Measurements from ENCODE around the gene AKR1B1.

AKR1B1 gene

GRCh38 chr7:134400859-134401258, 58.0 kb downstream of the AKR1B1 start:
- no peaks in the 10 kb centered on the region for H3K9me2 ChIP-seq (replicated peaks; ENCODE audit: insufficient read depth, low read length)
- H3K4me2 ChIP-seq (ENCODE audit: low read depth, low read length) = no peak overlapping the region
- H4K20me1 ChIP-seq (ENCODE audit: insufficient read depth, low read length) = no peaks in the 10 kb centered on the region
- no peaks in the 10 kb centered on the region for H3K27me3 ChIP-seq (replicated peaks; ENCODE audit: insufficient read depth, low read length)
- TF ChIP-seq CTCF (IDR thresholded peaks at IDR 0.05; ENCODE audit: low read length) (no peak), EZH2phosphoT487 (IDR thresholded peaks at IDR 0.05; ENCODE audit: low read length) (no peak), EZH2 (optimal IDR thresholded peaks at IDR 0.05; ENCODE audit: low read depth, low read length) (no peak)
- no peak overlapping the region for H2AFZ ChIP-seq (ENCODE audit: low read length)
- no peak overlapping the region for H3K27ac ChIP-seq (ENCODE audit: low read length)
- H3K79me2 ChIP-seq (ENCODE audit: low read length) = no peaks in the 10 kb centered on the region
- H3K4me3 ChIP-seq (ENCODE audit: low read length) = no peak overlapping the region
- DNase-seq = no peak
- H3F3A ChIP-seq (ENCODE audit: insufficient read depth, low read length) = no peaks in the 10 kb centered on the region
- no peak overlapping the region for H3K9ac ChIP-seq (ENCODE audit: low read length)
- no peaks in the 10 kb centered on the region for H3K9me3 ChIP-seq (replicated peaks; ENCODE audit: insufficient read depth, low read length)
- no peaks in the 10 kb centered on the region for H3K36me3 ChIP-seq (replicated peaks; ENCODE audit: insufficient read depth, low read length)
- no peaks in the 10 kb centered on the region for H3K4me1 ChIP-seq (ENCODE audit: low read length)

- Histone ChIP-seq H3K9me2 (replicated peaks; ENCODE audit: insufficient read depth, low read length) (no peaks in the 10 kb centered on the region), H3K9ac (ENCODE audit: low read length) (no peak overlapping the region), H3K4me3 (ENCODE audit: low read length) (no peak overlapping the region), H3K27ac (ENCODE audit: low read length) (no peak overlapping the region), H3K79me2 (ENCODE audit: low read length) (no peaks in the 10 kb centered on the region), H4K20me1 (ENCODE audit: insufficient read depth, low read length) (no peaks in the 10 kb centered on the region), H3K27me3 (replicated peaks; ENCODE audit: insufficient read depth, low read length) (no peaks in the 10 kb centered on the region), H3K36me3 (replicated peaks; ENCODE audit: insufficient read depth, low read length) (no peaks in the 10 kb centered on the region), H3K9me3 (replicated peaks; ENCODE audit: insufficient read depth, low read length) (no peaks in the 10 kb centered on the region), H3K4me1 (ENCODE audit: low read length) (no peaks in the 10 kb centered on the region), H3F3A (ENCODE audit: insufficient read depth, low read length) (no peaks in the 10 kb centered on the region), H3K4me2 (ENCODE audit: low read depth, low read length) (no peak overlapping the region), H2AFZ (ENCODE audit: low read length) (no peak overlapping the region)
- no peak for TF ChIP-seq EZH2phosphoT487 (IDR thresholded peaks at IDR 0.05; ENCODE audit: low read length)
- no peak for TF ChIP-seq CTCF (IDR thresholded peaks at IDR 0.05; ENCODE audit: low read length)
- TF ChIP-seq EZH2 (optimal IDR thresholded peaks at IDR 0.05; ENCODE audit: low read depth, low read length) = no peak
- no peak for DNase-seq
These were observed 62.9 kb downstream of the AKR1B1 start for GRCh38 chr7:134396031-134396430.

- Histone ChIP-seq H3K9me3 (replicated peaks; ENCODE audit: insufficient read depth, low read length) (no peaks in the 10 kb centered on the region), H3K9ac (ENCODE audit: low read length) (no peak overlapping the region), H3K4me2 (ENCODE audit: low read depth, low read length) (no peak overlapping the region), H3K27ac (ENCODE audit: low read length) (no peak overlapping the region), H3K4me1 (ENCODE audit: low read length) (no peaks in the 10 kb centered on the region), H3F3A (ENCODE audit: insufficient read depth, low read length) (no peaks in the 10 kb centered on the region), H3K36me3 (replicated peaks; ENCODE audit: insufficient read depth, low read length) (no peaks in the 10 kb centered on the region), H3K9me2 (replicated peaks; ENCODE audit: insufficient read depth, low read length) (no peaks in the 10 kb centered on the region), H3K79me2 (ENCODE audit: low read length) (no peaks in the 10 kb centered on the region), H3K27me3 (replicated peaks; ENCODE audit: insufficient read depth, low read length) (no peaks in the 10 kb centered on the region), H3K4me3 (ENCODE audit: low read length) (no peak overlapping the region), H4K20me1 (ENCODE audit: insufficient read depth, low read length) (no peaks in the 10 kb centered on the region), H2AFZ (ENCODE audit: low read length) (no peak overlapping the region)
- TF ChIP-seq CTCF (IDR thresholded peaks at IDR 0.05; ENCODE audit: low read length) = no peak
- TF ChIP-seq EZH2 (optimal IDR thresholded peaks at IDR 0.05; ENCODE audit: low read depth, low read length) = no peak
- no peak for TF ChIP-seq EZH2phosphoT487 (IDR thresholded peaks at IDR 0.05; ENCODE audit: low read length)
- no peak for DNase-seq
These were observed 63.3 kb downstream of the AKR1B1 start for GRCh38 chr7:134395604-134396003.
